Fibroblast of lung (primary cell): ENCODE data around the gene MYL6. TPM values are rescaled to one million over a fixed set of nuclear protein-coding genes. Genes with fewer than 3 reads are reported as not detected.

ENCODE experiments used
- DNase-seq, 2 donors: peaks; one replicate each; pipeline versions ENCODE4 v3.0.0 to v3.0.0-alpha.2; 2010; ENCODE audit warnings: low read depth in 2 of 2
- H2AFZ ChIP-seq: 2 replicates; pipeline ENCODE4 v1.5.1; 2012; ENCODE audit warnings: low read length, control low read depth, inconsistent platforms
- H3K27ac ChIP-seq: 2 replicates; pipeline ENCODE4 v1.5.1; 2011; ENCODE audit warnings: low read length, control low read depth; ENCODE audit not compliant: insufficient read depth
- H3K27me3 ChIP-seq: 2 replicates; pipeline ENCODE4 v1.5.1; 2011; ENCODE audit warnings: mild to moderate bottlenecking, low read length; ENCODE audit not compliant: control insufficient read depth, insufficient read depth
- H3K36me3 ChIP-seq: 2 replicates; pipeline ENCODE4 v1.5.1; 2011; ENCODE audit warnings: low read length; ENCODE audit not compliant: control insufficient read depth, insufficient read depth
- H3K4me1 ChIP-seq: 2 replicates; pipeline ENCODE4 v1.5.1; 2011; ENCODE audit warnings: low read length; ENCODE audit not compliant: control insufficient read depth, insufficient read depth; ENCODE audit errors: extremely low read depth
- H3K4me2 ChIP-seq: 2 replicates; pipeline ENCODE4 v1.5.1; 2011; ENCODE audit warnings: low read length, control low read depth; ENCODE audit not compliant: insufficient read depth; ENCODE audit errors: extremely low read depth
- H3K4me3 ChIP-seq, 4 experiments: fragments of 200-600 bp in 1 of 4; sonication (generic) in 1 of 4; replicated peaks in 1 of 4; 2 replicates each; pipeline ENCODE4 v1.5.1; 2011 to 2016; ENCODE audit warnings: low read length in 4 of 4, low read depth in 3 of 4, mild to moderate bottlenecking in 3 of 4, control low read depth in 2 of 4, inconsistent platforms in 1 of 4, mixed read lengths in 1 of 4; ENCODE audit not compliant: insufficient read depth in 1 of 4; ENCODE audit errors: control extremely low read depth in 1 of 4
- H3K79me2 ChIP-seq: 2 replicates; pipeline ENCODE4 v1.5.1; 2012; ENCODE audit warnings: mild to moderate bottlenecking, low read length, inconsistent platforms; ENCODE audit not compliant: control insufficient read depth, insufficient read depth
- H3K9ac ChIP-seq: 2 replicates; pipeline ENCODE4 v1.5.1; 2011; ENCODE audit warnings: mild to moderate bottlenecking, low read length, control low read depth; ENCODE audit not compliant: insufficient read depth
- H3K9me3 ChIP-seq: 2 replicates; pipeline ENCODE4 v1.5.1; 2012; ENCODE audit warnings: low read depth, low read length; ENCODE audit not compliant: control insufficient read depth, insufficient read depth
- H4K20me1 ChIP-seq: 2 replicates; pipeline ENCODE4 v1.5.1; 2011; ENCODE audit warnings: low read length; ENCODE audit not compliant: control insufficient read depth, insufficient read depth; ENCODE audit errors: extremely low read depth
- EZH2 ChIP-seq: IDR thresholded peaks from 2 replicates; pipeline ENCODE4 v1.5.1; 2012; ENCODE audit warnings: low read length, control low read depth, mild to moderate bottlenecking; ENCODE audit errors: missing control alignments
- polyA plus RNA-seq, 2 donors: library from polyadenylated mRNA; depleted of rRNA in 1 of 2; stranded (reverse) in 1 of 2; unstranded in 1 of 2; fragments of >200 nt; gene quantifications; 2 replicates each; pipeline ENCODE4 v1.2.1, GENCODE V29; 2011 to 2012; ENCODE audit warnings: missing spikeins in 1 of 2
- total RNA-seq: library from RNA; depleted of rRNA; stranded (reverse); fragments of >200 nt; gene quantifications from 2 replicates; pipeline ENCODE4 v1.2.1, GENCODE V29; 2014
- TF ChIP-seq, protein P1 (sequence below), 2 donors: IDR thresholded peaks in 1 of 2; conservative IDR thresholded peaks in 1 of 2; 1 replicate in 1 of 2; 2 replicates in 1 of 2; pipeline ENCODE4 v1.5.1; 2011 to 2012; ENCODE audit warnings: low read length in 2 of 2, control low read depth in 1 of 2, inconsistent platforms in 1 of 2, low read depth in 1 of 2, mild to moderate bottlenecking in 1 of 2

The MYL6 gene
- total and polyA plus RNA-seq, 2 donors (not counting 1 experiment from before 2014, with no cell fraction given) = 1,517 to 7,941 TPM

DNA sequence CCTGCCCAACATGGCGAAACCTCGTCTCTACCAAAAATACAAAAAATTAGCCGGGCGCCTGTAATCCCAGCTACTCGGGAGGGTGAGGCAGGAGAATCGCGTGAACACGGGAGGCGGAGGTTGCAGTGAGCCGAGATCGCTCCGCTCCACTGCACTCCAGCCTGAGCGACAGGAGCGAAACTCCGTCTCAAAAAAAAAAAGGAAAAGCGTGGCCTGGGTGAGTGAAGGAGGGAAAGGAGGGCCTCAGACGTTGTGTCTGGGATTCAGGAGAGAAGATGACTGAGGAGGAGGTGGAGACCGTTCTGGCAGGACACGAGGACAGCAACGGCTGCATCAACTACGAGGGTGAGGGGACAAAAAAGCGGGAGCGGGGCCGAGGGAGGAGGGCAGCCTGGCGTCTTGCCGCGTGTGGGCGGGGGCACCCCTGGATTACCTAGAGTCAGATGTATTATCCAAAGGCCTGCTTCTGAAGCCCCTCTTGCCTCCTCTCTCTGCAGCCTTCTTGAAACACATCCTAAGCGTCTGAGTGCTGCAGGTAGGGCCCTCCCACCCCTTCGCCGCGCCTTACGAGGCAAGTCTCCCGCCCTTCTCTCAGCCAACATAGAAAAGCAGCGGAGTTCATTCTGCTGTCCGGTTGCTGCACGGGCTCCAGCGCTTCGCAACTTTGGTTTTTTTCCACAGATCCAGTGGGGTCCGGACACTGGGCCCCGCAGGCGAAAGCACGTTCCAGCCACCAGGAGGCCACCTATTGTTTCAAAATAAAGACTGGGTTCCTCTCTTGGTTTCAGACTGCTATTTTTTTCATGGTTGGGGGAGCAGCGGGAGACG, 744 bp upstream of the MYL6 start:
- Histone ChIP-seq H3K36me3 (peaks cover 24% of the 10 kb centered on the region), H3K9ac (peak overlapping the region; percentile 56), H3K9me3 (no peaks in the 10 kb centered on the region), H2AFZ (peak overlapping the region; percentile 64), H3K79me2 (peaks cover 43% of the 10 kb centered on the region), H3K4me1 (peaks cover 22% of the 10 kb centered on the region), H3K27me3 (no peaks in the 10 kb centered on the region), H3K27ac (peak overlapping the region; percentile 73), H3K4me3 (peak overlapping the region; percentile 46 to 67 (median 56)), H3K4me2 (peak overlapping the region; percentile 88), H4K20me1 (peaks cover 1% of the 10 kb centered on the region)
- no peak for TF ChIP-seq EZH2
- TF ChIP-seq, protein P1, sequence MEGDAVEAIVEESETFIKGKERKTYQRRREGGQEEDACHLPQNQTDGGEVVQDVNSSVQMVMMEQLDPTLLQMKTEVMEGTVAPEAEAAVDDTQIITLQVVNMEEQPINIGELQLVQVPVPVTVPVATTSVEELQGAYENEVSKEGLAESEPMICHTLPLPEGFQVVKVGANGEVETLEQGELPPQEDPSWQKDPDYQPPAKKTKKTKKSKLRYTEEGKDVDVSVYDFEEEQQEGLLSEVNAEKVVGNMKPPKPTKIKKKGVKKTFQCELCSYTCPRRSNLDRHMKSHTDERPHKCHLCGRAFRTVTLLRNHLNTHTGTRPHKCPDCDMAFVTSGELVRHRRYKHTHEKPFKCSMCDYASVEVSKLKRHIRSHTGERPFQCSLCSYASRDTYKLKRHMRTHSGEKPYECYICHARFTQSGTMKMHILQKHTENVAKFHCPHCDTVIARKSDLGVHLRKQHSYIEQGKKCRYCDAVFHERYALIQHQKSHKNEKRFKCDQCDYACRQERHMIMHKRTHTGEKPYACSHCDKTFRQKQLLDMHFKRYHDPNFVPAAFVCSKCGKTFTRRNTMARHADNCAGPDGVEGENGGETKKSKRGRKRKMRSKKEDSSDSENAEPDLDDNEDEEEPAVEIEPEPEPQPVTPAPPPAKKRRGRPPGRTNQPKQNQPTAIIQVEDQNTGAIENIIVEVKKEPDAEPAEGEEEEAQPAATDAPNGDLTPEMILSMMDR (conservative IDR thresholded peaks at IDR 0.05 in 1 of 2, IDR thresholded peaks at IDR 0.05 in 1 of 2; ENCODE audit: low read depth in 1 of 2, low read length in 2 of 2) = peak; percentile 53 to 66
- peak; percentile 85 for DNase-seq

DNA sequence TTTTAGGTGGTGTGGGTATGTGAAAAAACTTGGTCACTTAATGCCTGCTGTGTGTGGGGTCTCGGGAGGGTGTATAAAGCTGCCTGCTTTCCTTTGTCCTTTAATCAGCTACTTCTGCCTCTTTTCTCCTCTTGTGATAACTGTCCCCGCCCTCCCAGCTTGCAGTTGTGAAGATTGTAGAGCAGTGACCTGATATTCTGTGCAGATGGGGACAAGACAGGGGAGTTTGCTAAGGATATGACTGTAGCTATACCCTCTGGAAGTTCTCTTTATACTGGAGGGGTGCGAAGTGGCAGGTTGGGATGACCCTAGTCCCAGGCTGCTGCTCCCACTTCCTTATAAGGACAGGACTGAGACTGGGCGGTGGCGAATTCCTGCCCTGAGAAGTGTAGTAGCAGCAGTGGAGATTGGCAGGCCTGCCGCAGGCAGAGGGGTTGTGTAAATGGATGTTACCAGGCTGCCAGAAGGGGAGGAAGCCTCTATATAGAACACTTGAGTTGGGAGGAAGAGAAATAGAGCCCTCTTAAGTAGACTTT, 835 bp downstream of the MYL6 start:
- H3K9me3 ChIP-seq = no peaks in the 10 kb centered on the region
- peaks cover 39% of the 10 kb centered on the region for H3K79me2 ChIP-seq
- H3K4me2 ChIP-seq = peak overlapping the region; percentile 90
- peaks cover 1% of the 10 kb centered on the region for H4K20me1 ChIP-seq
- H3K27ac ChIP-seq = peak overlapping the region; percentile 95
- no peaks in the 10 kb centered on the region for H3K27me3 ChIP-seq
- H3K4me3 ChIP-seq = peak overlapping the region; percentile 53 to 97 (median 74)
- peak overlapping the region; percentile 88 for H3K9ac ChIP-seq
- TF ChIP-seq EZH2 = no peak
- TF ChIP-seq, protein P1 (conservative IDR thresholded peaks at IDR 0.05 in 1 of 2, IDR thresholded peaks at IDR 0.05 in 1 of 2; ENCODE audit: low read depth in 1 of 2, low read length in 2 of 2) = no peak
- peaks cover 28% of the 10 kb centered on the region for H3K36me3 ChIP-seq
- peak; percentile 73 to 89 for DNase-seq
- peaks cover 14% of the 10 kb centered on the region for H3K4me1 ChIP-seq
- no peak overlapping the region for H2AFZ ChIP-seq

DNA sequence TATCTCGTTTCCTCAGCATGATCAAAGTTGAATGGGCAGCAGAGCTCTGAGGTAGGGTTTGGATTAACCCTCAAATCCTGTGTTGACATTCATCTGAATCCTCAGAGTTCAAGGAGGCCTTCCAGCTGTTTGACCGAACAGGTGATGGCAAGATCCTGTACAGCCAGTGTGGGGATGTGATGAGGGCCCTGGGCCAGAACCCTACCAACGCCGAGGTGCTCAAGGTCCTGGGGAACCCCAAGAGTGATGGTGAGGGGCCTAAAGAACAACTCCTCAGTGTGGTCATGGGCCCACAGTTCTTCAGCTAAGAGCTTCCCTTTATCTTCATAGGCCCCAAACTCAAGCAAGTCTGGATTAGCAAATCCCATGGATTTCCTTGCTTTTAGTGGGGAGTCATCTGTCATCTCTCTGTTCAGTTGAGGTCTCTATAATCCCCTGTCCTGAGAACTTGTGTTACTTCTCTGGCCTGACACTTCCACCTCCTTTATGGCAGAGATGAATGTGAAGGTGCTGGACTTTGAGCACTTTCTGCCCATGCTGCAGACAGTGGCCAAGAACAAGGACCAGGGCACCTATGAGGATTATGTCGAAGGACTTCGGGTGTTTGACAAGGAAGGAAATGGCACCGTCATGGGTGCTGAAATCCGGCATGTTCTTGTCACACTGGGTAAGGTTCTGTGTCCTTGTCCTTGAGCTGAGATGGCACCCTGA, 1.5 kb downstream of the MYL6 start:
- H3K27ac ChIP-seq = peak overlapping the region; percentile 95
- peak overlapping the region; percentile 53 to 97 (median 74) for H3K4me3 ChIP-seq
- H2AFZ ChIP-seq = no peak overlapping the region
- no peak for DNase-seq
- TF ChIP-seq EZH2 = no peak
- TF ChIP-seq, protein P1 (conservative IDR thresholded peaks at IDR 0.05 in 1 of 2, IDR thresholded peaks at IDR 0.05 in 1 of 2; ENCODE audit: low read depth in 1 of 2, low read length in 2 of 2) = no peak
- peak overlapping the region; percentile 88 for H3K9ac ChIP-seq
- peaks cover 14% of the 10 kb centered on the region for H3K4me1 ChIP-seq
- no peaks in the 10 kb centered on the region for H3K9me3 ChIP-seq
- no peaks in the 10 kb centered on the region for H3K27me3 ChIP-seq
- peaks cover 1% of the 10 kb centered on the region for H4K20me1 ChIP-seq
- H3K4me2 ChIP-seq = peak overlapping the region; percentile 90
- peaks cover 39% of the 10 kb centered on the region for H3K79me2 ChIP-seq
- H3K36me3 ChIP-seq = peaks cover 28% of the 10 kb centered on the region
